Measurements from ENCODE around the gene SREK1.

SREK1 gene

DNA sequence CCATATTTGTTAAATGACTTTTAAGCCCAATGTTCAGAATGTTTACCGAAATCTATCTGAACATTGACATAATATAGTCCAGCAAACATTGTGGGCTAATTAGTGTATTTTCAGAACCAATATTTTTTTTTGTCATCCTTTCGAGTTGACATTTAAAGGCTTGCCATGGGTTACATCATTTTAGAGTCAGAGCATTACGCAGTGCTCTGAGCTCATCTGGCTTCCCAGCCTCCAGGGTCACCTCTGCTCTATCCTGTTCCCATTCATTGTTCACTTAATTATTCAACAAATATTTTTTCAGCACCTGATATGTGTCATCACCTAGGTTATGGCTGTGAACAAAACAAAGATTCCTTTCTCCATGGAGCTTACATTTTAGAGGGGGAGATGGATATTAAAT lies 80.2 kb downstream of the SREK1 start:
- DNase-seq = no peak

DNA sequence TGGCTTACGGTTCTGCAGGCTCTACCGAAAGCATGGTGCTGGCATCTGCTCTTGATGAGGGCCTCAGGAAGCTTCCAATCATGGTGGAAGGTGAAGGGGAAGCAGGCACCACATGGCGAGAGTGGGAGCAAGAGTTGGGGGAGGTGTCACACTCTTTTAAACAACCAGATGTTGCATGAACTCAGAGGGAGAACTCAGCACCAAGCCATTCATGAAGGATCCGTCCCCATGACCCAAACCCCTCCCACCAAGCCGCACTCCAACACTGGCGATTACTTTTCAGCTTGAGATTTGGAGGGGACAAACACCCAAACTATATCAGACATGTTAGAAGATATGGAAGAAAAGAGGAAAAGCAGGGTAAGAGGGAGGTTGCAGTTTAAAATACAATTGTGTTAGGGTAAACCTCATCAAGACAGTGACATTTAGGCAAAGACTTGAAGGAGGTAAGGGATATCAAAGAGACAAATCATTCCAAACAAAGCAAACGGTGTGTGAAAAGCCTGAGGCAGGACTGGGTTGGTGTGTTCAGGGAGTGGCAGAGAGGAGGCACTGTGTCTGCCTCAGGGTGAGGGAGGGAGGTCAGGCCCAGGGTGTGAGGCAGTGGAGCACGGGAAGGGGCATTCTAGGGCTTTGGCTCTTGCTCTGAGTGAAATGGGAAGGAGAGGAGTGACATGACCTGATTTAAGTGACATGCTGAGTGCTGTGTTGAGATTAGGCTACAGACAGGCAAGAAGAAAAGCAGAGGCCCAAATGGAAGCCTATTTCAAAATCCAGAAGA lies 80.9 kb downstream of the SREK1 start:
- no peak for DNase-seq

DNA sequence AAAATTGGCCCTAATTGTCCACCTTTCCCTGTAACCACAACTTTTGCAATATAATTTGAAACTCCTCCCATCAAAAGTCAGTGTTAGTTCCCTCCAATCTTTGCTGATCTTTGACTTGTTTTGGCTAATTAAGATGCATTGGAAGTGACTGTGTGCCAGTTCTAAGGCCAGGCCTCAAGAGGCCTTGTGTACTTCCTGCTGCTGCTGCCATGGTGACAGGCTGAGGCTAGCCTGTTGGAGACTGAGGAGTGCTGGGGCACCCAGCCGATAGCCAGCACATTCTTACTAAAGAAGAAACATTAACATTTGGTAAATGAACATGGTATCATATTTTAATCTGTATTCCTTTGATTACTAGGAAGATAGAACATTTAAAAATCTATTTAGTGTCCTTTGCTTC lies 86.5 kb downstream of the SREK1 start:
- DNase-seq = no peak

DNA sequence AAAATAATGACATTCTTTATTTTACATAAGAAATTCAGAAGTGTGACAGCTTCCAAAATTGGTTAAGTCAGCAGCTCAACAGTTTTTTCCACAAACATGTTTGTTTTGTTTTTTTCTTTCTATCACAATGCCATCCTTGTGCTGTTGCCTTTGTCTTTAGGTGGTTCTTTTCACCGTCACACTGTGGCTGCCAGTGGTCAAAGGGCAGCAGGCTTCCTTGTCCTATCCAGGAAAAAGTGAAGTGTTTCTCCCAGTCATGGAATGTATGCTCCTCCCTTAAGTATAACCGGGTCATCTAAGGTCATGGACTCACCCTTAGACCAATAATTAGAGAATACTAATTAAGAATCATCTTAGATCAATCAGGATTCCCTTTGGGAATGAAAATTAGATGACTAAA lies 87.4 kb downstream of the SREK1 start:
- no peak for DNase-seq

DNA sequence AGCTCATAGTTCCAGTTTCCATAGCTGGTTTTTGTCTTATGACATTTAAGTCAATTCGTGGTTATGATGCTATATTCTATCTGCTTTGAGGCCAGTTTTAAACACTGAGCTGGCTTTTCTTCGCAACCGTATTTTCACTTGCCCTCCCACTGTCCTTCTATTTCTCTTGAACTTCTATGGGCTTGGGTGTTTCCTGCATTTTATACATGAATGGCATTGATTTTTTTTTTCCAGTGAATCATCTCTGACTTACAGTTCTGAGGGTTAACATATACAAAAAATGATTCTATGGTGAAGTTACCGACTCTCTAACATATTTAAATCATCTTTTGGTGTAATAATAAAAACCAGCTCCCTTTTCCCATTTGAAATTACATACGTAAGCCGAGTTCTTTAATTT lies 88.2 kb downstream of the SREK1 start:
- DNase-seq = no peak

DNA sequence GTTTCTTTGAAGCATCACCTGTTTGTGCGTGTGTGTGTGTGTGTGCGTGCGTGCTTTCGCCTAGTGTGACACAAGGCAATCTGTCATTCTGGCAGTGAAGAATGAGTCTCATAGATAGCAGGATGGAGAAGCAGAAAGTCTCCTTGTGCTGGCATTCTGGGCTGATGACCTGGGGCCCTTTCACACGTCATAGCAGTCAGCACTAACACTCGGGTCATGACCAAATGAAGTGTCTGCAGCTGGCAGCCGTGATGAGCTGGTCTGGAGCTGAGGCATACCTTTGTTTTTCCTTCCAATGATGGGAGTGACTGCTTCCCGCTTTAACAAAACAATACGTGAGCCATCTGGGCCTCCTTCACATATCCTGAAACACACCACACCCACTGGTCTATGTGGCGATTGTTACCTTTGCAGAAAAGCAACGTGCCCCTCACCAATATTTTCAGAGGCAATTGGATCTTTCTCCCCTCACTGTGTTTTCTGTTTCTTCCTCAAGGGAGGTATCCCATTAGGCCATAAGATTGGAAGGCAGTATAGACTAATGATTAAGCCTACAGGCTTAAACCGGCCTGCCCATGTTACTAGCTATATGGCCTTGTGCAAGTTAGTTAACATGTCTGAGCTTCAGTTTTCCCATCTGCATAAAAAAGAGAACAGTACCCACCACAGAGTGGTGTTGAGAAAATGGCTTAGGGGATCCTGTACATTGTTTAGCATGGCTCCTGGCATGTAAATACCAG lies 88.8 kb downstream of the SREK1 start:
- no peak for DNase-seq
